GM23338 (cell line): ENCODE measurements around the gene SLC25A24. TPM values are rescaled to one million over a fixed set of nuclear protein-coding genes. Genes with fewer than 3 reads are reported as not detected.
A peak's percentile ranks its signal among the peaks of the same experiment; 100 is the strongest.

Source experiments
- ATAC-seq: fragments of 200-7000 bp; cut with Tn5 transposase; 3 replicates; pipeline ENCODE4 v1.9.1; 2020
- DNase-seq: peaks from one replicate; pipeline ENCODE4 v3.0.0-alpha.2; 2015; ENCODE audit warnings: low spot score
- H2AFZ ChIP-seq: fragments of 200-600 bp; sonication (generic); 2 replicates; pipeline ENCODE4 v1.8.0; 2016; ENCODE audit warnings: antibody characterized with exemption, mild to moderate bottlenecking, moderate library complexity
- H3F3A ChIP-seq: fragments of 200-600 bp; sonication (generic); replicated peaks from 2 replicates; pipeline ENCODE4 v1.8.0; 2017; ENCODE audit warnings: antibody characterized with exemption, mixed run types, low read depth
- H3K27ac ChIP-seq: fragments of 200-600 bp; sonication (generic); 2 replicates; pipeline ENCODE4 v1.6.1; 2016; ENCODE audit warnings: low read depth
- H3K27me3 ChIP-seq: fragments of 200-600 bp; sonication (generic); 2 replicates; pipeline ENCODE4 v1.8.0; 2016; ENCODE audit warnings: mild to moderate bottlenecking, mixed run types, moderate library complexity; ENCODE audit not compliant: insufficient read depth
- H3K36me3 ChIP-seq: fragments of 200-600 bp; sonication (generic); 2 replicates; pipeline ENCODE4 v1.8.0; 2016; ENCODE audit warnings: mild to moderate bottlenecking; ENCODE audit not compliant: insufficient read depth
- H3K4me1 ChIP-seq: fragments of 200-600 bp; sonication (generic); 2 replicates; pipeline ENCODE4 v1.8.0; 2016; ENCODE audit warnings: mild to moderate bottlenecking, moderate library complexity; ENCODE audit not compliant: insufficient read depth
- H3K4me2 ChIP-seq: fragments of 200-600 bp; sonication (generic); 2 replicates; pipeline ENCODE4 v1.7.1; 2017; ENCODE audit warnings: mixed run types
- H3K4me3 ChIP-seq: fragments of 200-600 bp; sonication (generic); 2 replicates; pipeline ENCODE4 v1.6.1; 2016; ENCODE audit warnings: mixed run types
- H3K79me2 ChIP-seq: fragments of 200-600 bp; sonication (generic); replicated peaks from 2 replicates; pipeline ENCODE4 v1.8.0; 2017; ENCODE audit warnings: mild to moderate bottlenecking; ENCODE audit not compliant: insufficient read depth
- H3K9me2 ChIP-seq: fragments of 200-600 bp; sonication (generic); 2 replicates; pipeline ENCODE4 v1.8.0; 2017; ENCODE audit not compliant: insufficient read depth
- H4K20me1 ChIP-seq: fragments of 200-600 bp; sonication (generic); replicated peaks from 2 replicates; pipeline ENCODE4 v1.8.0; 2017; ENCODE audit warnings: mild to moderate bottlenecking; ENCODE audit not compliant: insufficient read depth
- H3K27ac Mint-ChIP-seq: 2 replicates; pipeline ENCODE4 v1.8.0; 2020; ENCODE audit warnings: inconsistent platforms, mild to moderate bottlenecking, moderate library complexity, mixed read lengths
- H3K27me3 Mint-ChIP-seq: 3 replicates; pipeline ENCODE4 v1.8.0; 2022; ENCODE audit warnings: low read depth, mild to moderate bottlenecking, moderate library complexity, mixed read lengths, inconsistent platforms; ENCODE audit not compliant: insufficient read depth, poor library complexity
- H3K36me3 Mint-ChIP-seq: 3 replicates; pipeline ENCODE4 v1.8.0; 2021; ENCODE audit warnings: low read depth, mild to moderate bottlenecking, inconsistent platforms, moderate library complexity, mixed read lengths
- H3K4me1 Mint-ChIP-seq: 3 replicates; pipeline ENCODE4 v1.8.0; 2020; ENCODE audit warnings: mild to moderate bottlenecking, inconsistent platforms, mixed read lengths
- H3K4me3 Mint-ChIP-seq: 3 replicates; pipeline ENCODE4 v1.8.0; 2021; ENCODE audit warnings: moderate library complexity, mild to moderate bottlenecking, inconsistent platforms, mixed read lengths
- H3K9me3 Mint-ChIP-seq: 3 replicates; pipeline ENCODE4 v1.8.0; 2020; ENCODE audit warnings: moderate library complexity, mild to moderate bottlenecking, inconsistent platforms, mixed read lengths
- CREB1 ChIP-seq: fragments of 250-450 bp; sonication (Bioruptor Pico); IDR thresholded peaks from 2 replicates; pipeline ENCODE4 v1.5.0; 2020; ENCODE audit warnings: low read depth, mild to moderate bottlenecking, moderate library complexity
- EZH2 ChIP-seq: fragments of 200-600 bp; sonication (generic); IDR thresholded peaks from one replicate; pipeline ENCODE4 v1.8.0; 2017; ENCODE audit warnings: antibody characterized with exemption, mild to moderate bottlenecking, low read depth; ENCODE audit not compliant: unreplicated experiment
- EZH2phosphoT487 ChIP-seq: fragments of 200-600 bp; sonication (generic); IDR thresholded peaks from one replicate; pipeline ENCODE4 v1.8.1; 2018; ENCODE audit warnings: antibody characterized with exemption; ENCODE audit not compliant: unreplicated experiment
- POLR2AphosphoS5 ChIP-seq: IDR thresholded peaks from 2 replicates; pipeline ENCODE4 v1.6.1; 2016; ENCODE audit warnings: antibody characterized with exemption, low read depth
- STAT1 ChIP-seq: IDR thresholded peaks from one replicate; pipeline ENCODE4 v1.6.1; 2016; ENCODE audit warnings: antibody characterized with exemption; ENCODE audit not compliant: unreplicated experiment
- polyA plus RNA-seq: library from polyadenylated mRNA; unstranded; fragments of >200 nt; fragmentation: Nextera tagmentation; extraction: Ambion mirVana; gene quantifications from 2 replicates; pipeline ENCODE4 v1.2.1, GENCODE V29; 2016
- total RNA-seq: library from RNA; depleted of rRNA; stranded (reverse); fragments of >200 nt; shearing (Covaris generic); gene quantifications from 2 replicates; pipeline ENCODE4 v1.2.3, GENCODE V29; 2014
- TF ChIP-seq, protein P1 (sequence below): IDR thresholded peaks from one replicate; pipeline ENCODE4 v1.6.1; 2018; ENCODE audit warnings: antibody characterized with exemption; ENCODE audit not compliant: unreplicated experiment
- TF ChIP-seq, protein P2 (sequence below): fragments of 250-450 bp; sonication (Bioruptor Pico); IDR thresholded peaks from 2 replicates; pipeline ENCODE4 v1.5.0; 2020; ENCODE audit warnings: mild to moderate bottlenecking, moderate library complexity

SLC25A24 gene
- total and polyA plus RNA-seq, 2 experiments from 2014 or later = 17.4 to 46.0 TPM

DNA sequence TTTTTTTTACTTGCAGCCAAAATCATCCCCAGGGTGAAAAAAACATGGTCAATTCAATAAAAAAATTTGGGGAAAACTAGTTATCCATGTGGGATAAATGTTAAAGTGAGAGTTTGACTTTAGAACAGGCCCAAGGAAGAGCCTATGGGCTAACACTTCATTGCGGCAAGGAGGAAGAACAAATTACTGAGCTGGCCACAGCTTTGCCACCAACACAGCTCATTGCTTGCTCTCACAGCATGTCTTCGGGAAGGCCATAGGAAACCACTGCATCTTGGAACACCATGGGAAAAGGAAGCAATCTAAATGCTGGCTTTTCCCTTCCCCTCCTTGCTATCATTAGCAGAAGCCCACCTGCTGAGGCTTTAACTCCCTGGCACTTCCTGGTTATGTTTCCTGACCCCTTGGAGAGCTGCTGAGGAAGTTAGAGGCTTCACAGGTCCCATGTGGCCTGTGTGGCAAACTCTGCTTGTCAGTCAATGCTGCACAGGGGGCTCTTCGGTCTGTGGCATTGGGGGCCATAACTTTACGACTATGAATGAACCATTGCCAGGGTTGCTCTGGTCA, 86.0 kb downstream of the SLC25A24 start:
- no peaks in the 10 kb centered on the region for H3K79me2 ChIP-seq
- no peaks in the 10 kb centered on the region; the same call in 1 of the 2 replicates for H3K9me2 ChIP-seq
- H3K4me3 Mint-ChIP-seq = no peak overlapping the region
- H3K36me3 ChIP-seq = no peaks in the 10 kb centered on the region
- H3K27me3 ChIP-seq = no peaks in the 10 kb centered on the region
- H3K4me1 ChIP-seq = no peaks in the 10 kb centered on the region
- no peaks in the 10 kb centered on the region for H3F3A ChIP-seq
- H3K36me3 Mint-ChIP-seq = no peaks in the 10 kb centered on the region; the same call in 2 of the 3 replicates
- TF ChIP-seq EZH2phosphoT487 = no peak
- TF ChIP-seq, protein P1, sequence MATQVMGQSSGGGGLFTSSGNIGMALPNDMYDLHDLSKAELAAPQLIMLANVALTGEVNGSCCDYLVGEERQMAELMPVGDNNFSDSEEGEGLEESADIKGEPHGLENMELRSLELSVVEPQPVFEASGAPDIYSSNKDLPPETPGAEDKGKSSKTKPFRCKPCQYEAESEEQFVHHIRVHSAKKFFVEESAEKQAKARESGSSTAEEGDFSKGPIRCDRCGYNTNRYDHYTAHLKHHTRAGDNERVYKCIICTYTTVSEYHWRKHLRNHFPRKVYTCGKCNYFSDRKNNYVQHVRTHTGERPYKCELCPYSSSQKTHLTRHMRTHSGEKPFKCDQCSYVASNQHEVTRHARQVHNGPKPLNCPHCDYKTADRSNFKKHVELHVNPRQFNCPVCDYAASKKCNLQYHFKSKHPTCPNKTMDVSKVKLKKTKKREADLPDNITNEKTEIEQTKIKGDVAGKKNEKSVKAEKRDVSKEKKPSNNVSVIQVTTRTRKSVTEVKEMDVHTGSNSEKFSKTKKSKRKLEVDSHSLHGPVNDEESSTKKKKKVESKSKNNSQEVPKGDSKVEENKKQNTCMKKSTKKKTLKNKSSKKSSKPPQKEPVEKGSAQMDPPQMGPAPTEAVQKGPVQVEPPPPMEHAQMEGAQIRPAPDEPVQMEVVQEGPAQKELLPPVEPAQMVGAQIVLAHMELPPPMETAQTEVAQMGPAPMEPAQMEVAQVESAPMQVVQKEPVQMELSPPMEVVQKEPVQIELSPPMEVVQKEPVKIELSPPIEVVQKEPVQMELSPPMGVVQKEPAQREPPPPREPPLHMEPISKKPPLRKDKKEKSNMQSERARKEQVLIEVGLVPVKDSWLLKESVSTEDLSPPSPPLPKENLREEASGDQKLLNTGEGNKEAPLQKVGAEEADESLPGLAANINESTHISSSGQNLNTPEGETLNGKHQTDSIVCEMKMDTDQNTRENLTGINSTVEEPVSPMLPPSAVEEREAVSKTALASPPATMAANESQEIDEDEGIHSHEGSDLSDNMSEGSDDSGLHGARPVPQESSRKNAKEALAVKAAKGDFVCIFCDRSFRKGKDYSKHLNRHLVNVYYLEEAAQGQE = no peak
- no peak for TF ChIP-seq STAT1
- TF ChIP-seq POLR2AphosphoS5 = no peak
- no peak for TF ChIP-seq EZH2
- no peak for TF ChIP-seq CREB1 (CRISPR knock-in tag)
- TF ChIP-seq, protein P2, sequence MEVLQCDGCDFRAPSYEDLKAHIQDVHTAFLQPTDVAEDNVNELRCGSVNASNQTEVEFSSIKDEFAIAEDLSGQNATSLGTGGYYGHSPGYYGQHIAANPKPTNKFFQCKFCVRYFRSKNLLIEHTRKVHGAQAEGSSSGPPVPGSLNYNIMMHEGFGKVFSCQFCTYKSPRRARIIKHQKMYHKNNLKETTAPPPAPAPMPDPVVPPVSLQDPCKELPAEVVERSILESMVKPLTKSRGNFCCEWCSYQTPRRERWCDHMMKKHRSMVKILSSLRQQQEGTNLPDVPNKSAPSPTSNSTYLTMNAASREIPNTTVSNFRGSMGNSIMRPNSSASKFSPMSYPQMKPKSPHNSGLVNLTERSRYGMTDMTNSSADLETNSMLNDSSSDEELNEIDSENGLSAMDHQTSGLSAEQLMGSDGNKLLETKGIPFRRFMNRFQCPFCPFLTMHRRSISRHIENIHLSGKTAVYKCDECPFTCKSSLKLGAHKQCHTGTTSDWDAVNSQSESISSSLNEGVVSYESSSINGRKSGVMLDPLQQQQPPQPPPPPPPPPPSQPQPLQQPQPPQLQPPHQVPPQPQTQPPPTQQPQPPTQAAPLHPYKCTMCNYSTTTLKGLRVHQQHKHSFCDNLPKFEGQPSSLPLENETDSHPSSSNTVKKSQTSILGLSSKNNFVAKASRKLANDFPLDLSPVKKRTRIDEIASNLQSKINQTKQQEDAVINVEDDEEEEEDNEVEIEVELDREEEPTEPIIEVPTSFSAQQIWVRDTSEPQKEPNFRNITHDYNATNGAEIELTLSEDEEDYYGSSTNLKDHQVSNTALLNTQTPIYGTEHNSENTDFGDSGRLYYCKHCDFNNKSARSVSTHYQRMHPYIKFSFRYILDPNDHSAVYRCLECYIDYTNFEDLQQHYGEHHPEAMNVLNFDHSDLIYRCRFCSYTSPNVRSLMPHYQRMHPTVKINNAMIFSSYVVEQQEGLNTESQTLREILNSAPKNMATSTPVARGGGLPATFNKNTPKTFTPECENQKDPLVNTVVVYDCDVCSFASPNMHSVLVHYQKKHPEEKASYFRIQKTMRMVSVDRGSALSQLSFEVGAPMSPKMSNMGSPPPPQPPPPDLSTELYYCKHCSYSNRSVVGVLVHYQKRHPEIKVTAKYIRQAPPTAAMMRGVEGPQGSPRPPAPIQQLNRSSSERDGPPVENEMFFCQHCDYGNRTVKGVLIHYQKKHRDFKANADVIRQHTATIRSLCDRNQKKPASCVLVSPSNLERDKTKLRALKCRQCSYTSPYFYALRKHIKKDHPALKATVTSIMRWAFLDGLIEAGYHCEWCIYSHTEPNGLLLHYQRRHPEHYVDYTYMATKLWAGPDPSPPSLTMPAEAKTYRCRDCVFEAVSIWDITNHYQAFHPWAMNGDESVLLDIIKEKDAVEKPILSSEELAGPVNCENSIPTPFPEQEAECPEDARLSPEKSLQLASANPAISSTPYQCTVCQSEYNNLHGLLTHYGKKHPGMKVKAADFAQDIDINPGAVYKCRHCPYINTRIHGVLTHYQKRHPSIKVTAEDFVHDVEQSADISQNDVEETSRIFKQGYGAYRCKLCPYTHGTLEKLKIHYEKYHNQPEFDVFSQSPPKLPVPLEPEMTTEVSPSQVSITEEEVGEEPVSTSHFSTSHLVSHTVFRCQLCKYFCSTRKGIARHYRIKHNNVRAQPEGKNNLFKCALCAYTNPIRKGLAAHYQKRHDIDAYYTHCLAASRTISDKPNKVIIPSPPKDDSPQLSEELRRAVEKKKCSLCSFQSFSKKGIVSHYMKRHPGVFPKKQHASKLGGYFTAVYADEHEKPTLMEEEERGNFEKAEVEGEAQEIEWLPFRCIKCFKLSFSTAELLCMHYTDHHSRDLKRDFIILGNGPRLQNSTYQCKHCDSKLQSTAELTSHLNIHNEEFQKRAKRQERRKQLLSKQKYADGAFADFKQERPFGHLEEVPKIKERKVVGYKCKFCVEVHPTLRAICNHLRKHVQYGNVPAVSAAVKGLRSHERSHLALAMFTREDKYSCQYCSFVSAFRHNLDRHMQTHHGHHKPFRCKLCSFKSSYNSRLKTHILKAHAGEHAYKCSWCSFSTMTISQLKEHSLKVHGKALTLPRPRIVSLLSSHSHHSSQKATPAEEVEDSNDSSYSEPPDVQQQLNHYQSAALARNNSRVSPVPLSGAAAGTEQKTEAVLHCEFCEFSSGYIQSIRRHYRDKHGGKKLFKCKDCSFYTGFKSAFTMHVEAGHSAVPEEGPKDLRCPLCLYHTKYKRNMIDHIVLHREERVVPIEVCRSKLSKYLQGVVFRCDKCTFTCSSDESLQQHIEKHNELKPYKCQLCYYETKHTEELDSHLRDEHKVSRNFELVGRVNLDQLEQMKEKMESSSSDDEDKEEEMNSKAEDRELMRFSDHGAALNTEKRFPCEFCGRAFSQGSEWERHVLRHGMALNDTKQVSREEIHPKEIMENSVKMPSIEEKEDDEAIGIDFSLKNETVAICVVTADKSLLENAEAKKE = no peak
- no peaks in the 10 kb centered on the region for H3K4me1 Mint-ChIP-seq
- peak; percentile 17 for DNase-seq
- no peaks in the 10 kb centered on the region for H3K27me3 Mint-ChIP-seq
- no peak for ATAC-seq
- no peak overlapping the region for H3K4me3 ChIP-seq
- H3K4me2 ChIP-seq = no peak overlapping the region
- H4K20me1 ChIP-seq = no peaks in the 10 kb centered on the region
- H2AFZ ChIP-seq = no peak overlapping the region
- no peak overlapping the region for H3K27ac Mint-ChIP-seq
- H3K9me3 Mint-ChIP-seq = no peaks in the 10 kb centered on the region
- no peak overlapping the region for H3K27ac ChIP-seq
